Psoas muscle (tissue), 8 donors: ENCODE measurements around the gene RFPL4A. TPM values are rescaled to one million over a fixed set of nuclear protein-coding genes. Genes with fewer than 3 reads are reported as not detected.
"Not testable (repeated sequence)": the region's sequence is repeated elsewhere in the genome, so short reads cannot be mapped to it uniquely, and the experiment has no call there.

Experiments
- ATAC-seq, 4 donors: fragments of 200-7000 bp; cut with Tn5 transposase; one replicate each; pipeline ENCODE4 v1.9.1; 2020; ENCODE audit warnings: moderate library complexity in 3 of 4, mild to moderate bottlenecking in 2 of 4
- DNase-seq, 2 donors: peaks; one replicate each; pipeline ENCODE4 v3.0.0-alpha.2; 2020
- H3K27ac ChIP-seq: fragments of 200-600 bp; one replicate; pipeline ENCODE4 v1.8.0; 2022
- H3K27me3 ChIP-seq, 3 donors: fragments of 200-600 bp in 1 of 3; one replicate each; pipeline versions ENCODE4 v1.6.1 to v1.8.0; 2013 to 2022; ENCODE audit warnings: low read length in 2 of 3, mild to moderate bottlenecking in 2 of 3, moderate library complexity in 1 of 3; ENCODE audit not compliant: insufficient read depth in 3 of 3
- H3K36me3 ChIP-seq, 2 donors: fragments of 200-600 bp in 1 of 2; one replicate each; pipeline versions ENCODE4 v1.6.1 to v1.8.0; 2013 to 2022; ENCODE audit warnings: low read depth in 1 of 2, mild to moderate bottlenecking in 1 of 2, moderate library complexity in 1 of 2; ENCODE audit not compliant: insufficient read depth in 1 of 2
- H3K4me1 ChIP-seq: fragments of 200-600 bp; one replicate; pipeline ENCODE4 v1.8.0; 2022
- H3K4me3 ChIP-seq: fragments of 200-600 bp; one replicate; pipeline ENCODE4 v1.8.0; 2022; ENCODE audit warnings: mild to moderate bottlenecking
- H3K9me3 ChIP-seq: fragments of 200-600 bp; one replicate; pipeline ENCODE4 v1.8.0; 2022
- CTCF ChIP-seq: fragments of 200-600 bp; IDR thresholded peaks from one replicate; pipeline ENCODE4 v1.8.0; 2022; ENCODE audit warnings: antibody characterized with exemption
- WGBS, 3 donors: extraction: QIAGEN DNeasy Blood & Tissue Kit; methylation state at CpG; one replicate each; pipeline versions ENCODE4 v1.1.6 to v1.1.7; 2013; 5-methylcytosine and 5-hydroxymethylcytosine counted together
- intact Hi-C, 2 donors: fragments of 100-400 bp; cut with DNase I; formaldehyde crosslinking; loops; one replicate each; pipeline versions ENCODE4 v1.11.0 to v1.14.2; 2022
- polyA plus RNA-seq, 3 donors: library from polyadenylated mRNA; stranded (reverse); fragments of 200-250 nt; gene quantifications; one replicate each; pipeline ENCODE4 v1.2.3, GENCODE V29; 2013
- total RNA-seq, 4 donors: library from RNA; stranded (reverse); fragmentation: NEBNext Ultra II Directional in 2 of 4; extraction: Animal tissue kit (Norgen Biotek cat#: 25700) in 2 of 4; gene quantifications; one replicate each; pipeline versions ENCODE4 v1.2.1 to v1.2.4, GENCODE V29; 2021 to 2023
- donor health status: healthy with polysubstance abuse.
- donor health status: DM: no; HTN: no; CAD: no; lungs with moderate emphysema.
- donor health status: Bipolar disorder and iron deficiency.
- donor health status: healthy.
- donor health status: DM: yes; HTN: yes; CAD: no.
- donor health status: DM: no; HTN: no; CAD: no.
- donor health status: DM: no; HTN: no; CAD: no.
- donor health status: DM: yes; HTN: yes; CAD: no.

RFPL4A gene
- total and polyA plus RNA-seq, 7 donors, result not detected

DNA sequence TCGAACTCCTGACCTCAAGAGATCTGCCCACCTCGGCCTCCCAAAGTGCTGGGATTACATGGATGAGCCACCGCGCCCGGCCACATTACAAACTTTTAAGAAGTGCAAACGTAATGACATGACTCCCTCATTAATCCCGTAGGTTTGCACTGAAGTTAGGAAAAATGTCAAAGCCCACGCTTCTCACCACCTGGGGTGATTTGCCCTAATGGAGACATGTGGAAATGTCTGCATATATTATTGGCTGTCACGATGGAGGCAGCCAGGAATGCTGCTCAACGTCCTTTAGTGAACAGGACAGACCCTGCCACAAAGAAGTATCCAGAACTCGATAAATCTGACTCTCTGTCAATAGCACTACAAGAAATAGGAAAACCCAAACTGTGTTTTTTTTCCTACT, 41.6 kb upstream of the RFPL4A start:
- Histone ChIP-seq H3K36me3 (no peaks in the 10 kb centered on the region), H3K27ac (no peak overlapping the region), H3K4me1 (no peaks in the 10 kb centered on the region), H3K4me3 (no peak overlapping the region), H3K27me3 (peaks cover 0 to 39% (median 3%) of the 10 kb centered on the region in 3 donors), H3K9me3 (no peaks in the 10 kb centered on the region)
- no peak for ATAC-seq
- intact Hi-C loops, result no loop called here
- whole genome bisulfite sequencing, 3 donors, result 63 to 73% (median 65%) methylated on average over 11 of the region's 11 CpGs
- no peak for TF ChIP-seq CTCF
- no peak for DNase-seq

DNA sequence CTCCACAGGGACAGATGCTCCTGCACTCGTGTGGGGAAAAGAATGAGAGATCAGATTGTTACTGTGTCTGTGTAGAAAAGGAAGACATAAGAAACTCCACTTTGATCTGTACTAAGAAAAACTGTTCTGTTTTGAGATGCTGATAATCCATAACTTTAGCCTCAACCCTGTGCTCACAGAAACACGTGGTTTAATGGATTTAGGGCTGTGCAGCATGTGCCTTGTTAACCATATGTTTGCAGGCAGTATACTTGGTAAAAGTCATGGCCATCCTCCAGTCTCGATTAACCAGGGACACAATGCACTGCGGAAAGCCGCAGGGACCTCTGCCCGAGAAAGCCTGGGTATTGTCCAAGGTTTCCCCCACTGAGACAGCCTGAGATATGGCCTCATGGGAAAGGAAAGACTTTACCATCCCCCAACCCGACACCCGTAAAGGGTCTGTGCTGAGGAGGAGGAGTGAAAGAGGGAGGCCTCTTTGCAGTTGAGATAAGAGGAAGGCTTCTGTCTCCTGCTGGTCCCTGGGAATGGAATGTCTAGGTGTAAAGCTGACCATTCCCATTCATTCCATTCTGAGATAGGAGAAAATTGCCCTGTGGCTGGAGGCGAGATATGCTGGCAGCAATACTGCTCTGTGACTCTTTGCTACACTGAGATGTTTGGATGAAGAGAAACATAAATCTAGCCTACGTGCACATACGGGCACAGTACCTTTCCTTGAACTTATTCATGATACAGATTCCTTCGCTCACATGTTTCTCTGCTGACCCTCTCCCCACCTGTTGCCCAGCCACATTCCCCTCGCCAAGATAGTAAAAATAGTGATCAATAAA, 40.8 kb upstream of the RFPL4A start:
- peaks cover 0 to 43% (median 3%) of the 10 kb centered on the region in 3 donors for H3K27me3 ChIP-seq
- intact Hi-C loops, result not testable (repeated sequence)
- 40 to 59% (median 48%) methylated on average over 13 of the region's 13 CpGs for WGBS, 3 donors

DNA sequence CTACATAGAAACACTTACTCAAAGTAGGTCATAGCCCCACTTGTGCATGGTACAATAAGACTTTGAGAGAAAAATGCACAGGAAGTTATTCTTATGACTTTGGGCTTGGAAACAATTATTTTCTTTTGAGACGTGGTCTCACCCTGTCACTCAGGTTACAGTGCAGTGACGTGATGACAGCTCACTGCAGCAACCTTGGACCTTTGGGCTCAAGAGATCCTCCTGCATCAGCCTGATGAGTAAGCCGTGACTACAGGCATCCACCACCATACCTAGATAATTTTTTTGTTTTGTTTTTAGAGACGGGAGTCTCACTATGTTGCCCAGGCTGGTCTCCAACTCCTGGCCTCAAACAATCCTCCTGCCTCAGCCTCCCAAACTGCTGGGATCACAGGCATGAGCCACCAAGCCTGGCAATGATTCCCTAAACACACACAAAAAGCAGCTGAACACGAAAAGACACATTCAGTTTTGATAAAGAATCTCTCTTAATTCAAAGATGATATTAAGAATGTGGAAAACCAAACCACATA, 38.6 kb upstream of the RFPL4A start:
- Histone ChIP-seq H3K4me1 (no peaks in the 10 kb centered on the region), H3K4me3 (no peak overlapping the region), H3K27ac (no peak overlapping the region), H3K27me3 (peaks cover 0 to 36% (median 3%) of the 10 kb centered on the region in 3 donors), H3K9me3 (no peaks in the 10 kb centered on the region), H3K36me3 (no peaks in the 10 kb centered on the region)
- no peak for TF ChIP-seq CTCF
- ATAC-seq, result no peak
- DNase-seq, result no peak
- WGBS, 3 donors, result 62 to 71% (median 68%) methylated on average over 5 of the region's 5 CpGs
- intact Hi-C loops, result no loop called here

More for the DNA sequence above, 40.8 kb upstream of the RFPL4A start:
- not testable (repeated sequence) for H3K4me1 ChIP-seq, ATAC-seq, H3K9me3 ChIP-seq, DNase-seq, H3K4me3 ChIP-seq, H3K36me3 ChIP-seq, H3K27ac ChIP-seq

DNA sequence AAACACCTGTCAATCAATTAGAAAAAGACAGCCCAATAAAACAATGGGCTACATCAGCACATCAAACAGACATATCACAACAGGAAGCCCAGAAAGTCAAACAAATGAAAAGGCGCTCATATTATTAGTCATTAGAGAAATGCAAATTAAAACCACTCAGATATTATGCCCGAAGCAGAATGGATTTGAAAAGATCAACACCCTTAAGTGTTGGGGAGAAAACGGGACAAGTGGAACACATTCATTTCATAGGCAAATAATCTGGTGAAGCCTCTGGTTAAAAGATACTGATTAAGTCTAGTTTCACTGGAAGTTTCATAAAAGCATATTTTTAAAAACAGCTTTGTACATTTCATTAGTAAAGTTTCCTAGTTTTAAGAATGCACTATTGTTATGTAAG, 38.1 kb upstream of the RFPL4A start:
- 78 to 89% (median 84%) methylated on average over 3 of the region's 3 CpGs for WGBS, 3 donors

More for the DNA sequence above, 38.1 kb upstream of the RFPL4A start:
- intact Hi-C loops, result no loop called here
- Histone ChIP-seq H3K27me3 (peaks cover 0 to 36% (median 3%) of the 10 kb centered on the region in 3 donors), H3K4me1 (no peaks in the 10 kb centered on the region), H3K36me3 (no peaks in the 10 kb centered on the region), H3K27ac (no peak overlapping the region), H3K9me3 (no peaks in the 10 kb centered on the region), H3K4me3 (no peak overlapping the region)
- no peak for TF ChIP-seq CTCF
- DNase-seq (no peak), ATAC-seq (no peak)
